ENCODE results near the gene GCFC2.

The GCFC2 gene

GRCh38 chr2:75646090-75646582 lies 64.6 kb downstream of the GCFC2 start:
- peak overlapping the region; percentile 92 for H3K4me2 ChIP-seq (ENCODE audit: low read length)
- peak overlapping the region; percentile 92 for H3K9ac ChIP-seq (ENCODE audit: low read depth, low read length)
- H3K27me3 ChIP-seq (ENCODE audit: control insufficient read depth, insufficient read depth, low read length) = no peaks in the 10 kb centered on the region
- H3K9me3 ChIP-seq (replicated peaks; ENCODE audit: low read length) = no peaks in the 10 kb centered on the region
- peaks cover 12% of the 10 kb centered on the region for H3K4me1 ChIP-seq (ENCODE audit: control insufficient read depth, insufficient read depth, low read length)
- peaks cover 12% of the 10 kb centered on the region for H3K36me3 ChIP-seq (ENCODE audit: insufficient read depth, low read length)
- peak overlapping the region; percentile 84 for H3K4me3 ChIP-seq (ENCODE audit: low read length)

GRCh38 chr2:75645643-75646042 lies 65.1 kb downstream of the GCFC2 start:
- H3K27me3 ChIP-seq (ENCODE audit: control insufficient read depth, insufficient read depth, low read length) = no peaks in the 10 kb centered on the region
- H3K9me3 ChIP-seq (replicated peaks; ENCODE audit: low read length) = no peaks in the 10 kb centered on the region
- H3K9ac ChIP-seq (ENCODE audit: low read depth, low read length) = no peak overlapping the region
- H3K4me2 ChIP-seq (ENCODE audit: low read length) = no peak overlapping the region
- peaks cover 8% of the 10 kb centered on the region for H3K36me3 ChIP-seq (ENCODE audit: insufficient read depth, low read length)
- no peak overlapping the region for H3K4me3 ChIP-seq (ENCODE audit: low read length)
- H3K4me1 ChIP-seq (ENCODE audit: control insufficient read depth, insufficient read depth, low read length) = peaks cover 17% of the 10 kb centered on the region

GRCh38 chr2:75643980-75644379 lies 66.7 kb downstream of the GCFC2 start:
- no peaks in the 10 kb centered on the region for H3K9me3 ChIP-seq (replicated peaks; ENCODE audit: low read length)
- H3K36me3 ChIP-seq (ENCODE audit: insufficient read depth, low read length) = no peaks in the 10 kb centered on the region
- peaks cover 4% of the 10 kb centered on the region for H3K27me3 ChIP-seq (ENCODE audit: control insufficient read depth, insufficient read depth, low read length)
- H3K4me3 ChIP-seq (ENCODE audit: low read length) = no peak overlapping the region
- H3K4me2 ChIP-seq (ENCODE audit: low read length) = no peak overlapping the region
- H3K9ac ChIP-seq (ENCODE audit: low read depth, low read length) = no peak overlapping the region
- H3K4me1 ChIP-seq (ENCODE audit: control insufficient read depth, insufficient read depth, low read length) = peaks cover 17% of the 10 kb centered on the region

- H3K4me1 ChIP-seq (ENCODE audit: control insufficient read depth, insufficient read depth, low read length) = peaks cover 14% of the 10 kb centered on the region
- H3K4me3 ChIP-seq (ENCODE audit: low read length) = no peak overlapping the region
- no peak overlapping the region for H3K4me2 ChIP-seq (ENCODE audit: low read length)
- H3K9me3 ChIP-seq (replicated peaks; ENCODE audit: low read length) = no peaks in the 10 kb centered on the region
- H3K9ac ChIP-seq (ENCODE audit: low read depth, low read length) = no peak overlapping the region
- no peaks in the 10 kb centered on the region for H3K36me3 ChIP-seq (ENCODE audit: insufficient read depth, low read length)
- H3K27me3 ChIP-seq (ENCODE audit: control insufficient read depth, insufficient read depth, low read length) = peaks cover 23% of the 10 kb centered on the region
Observed at GRCh38 chr2:75641587-75641986, 69.1 kb downstream of the GCFC2 start.

- Histone ChIP-seq H3K9me3 (replicated peaks; ENCODE audit: low read length) (no peaks in the 10 kb centered on the region), H3K4me2 (ENCODE audit: low read length) (peak overlapping the region; percentile 47), H3K4me3 (ENCODE audit: low read length) (no peak overlapping the region), H3K27me3 (ENCODE audit: control insufficient read depth, insufficient read depth, low read length) (peaks cover 23% of the 10 kb centered on the region), H3K9ac (ENCODE audit: low read depth, low read length) (no peak overlapping the region), H3K36me3 (ENCODE audit: insufficient read depth, low read length) (no peaks in the 10 kb centered on the region), H3K4me1 (ENCODE audit: control insufficient read depth, insufficient read depth, low read length) (peaks cover 9% of the 10 kb centered on the region)
Observed at GRCh38 chr2:75640621-75641121, 70.0 kb downstream of the GCFC2 start.

- H3K4me3 ChIP-seq (ENCODE audit: low read length) = no peak overlapping the region
- H3K4me2 ChIP-seq (ENCODE audit: low read length) = no peak overlapping the region
- no peak overlapping the region for H3K9ac ChIP-seq (ENCODE audit: low read depth, low read length)
Observed at GRCh38 chr2:75637568-75637967, 73.1 kb downstream of the GCFC2 start.

GRCh38 chr2:75634945-75635344 lies 75.8 kb downstream of the GCFC2 start:
- peaks cover 6% of the 10 kb centered on the region for H3K4me1 ChIP-seq (ENCODE audit: control insufficient read depth, insufficient read depth, low read length)

More at GRCh38 chr2:75637568-75637967, 73.1 kb downstream of the GCFC2 start:
- Histone ChIP-seq H3K9me3 (replicated peaks; ENCODE audit: low read length) (no peaks in the 10 kb centered on the region), H3K4me1 (ENCODE audit: control insufficient read depth, insufficient read depth, low read length) (peaks cover 9% of the 10 kb centered on the region), H3K27me3 (ENCODE audit: control insufficient read depth, insufficient read depth, low read length) (peaks cover 23% of the 10 kb centered on the region), H3K36me3 (ENCODE audit: insufficient read depth, low read length) (no peaks in the 10 kb centered on the region)

GRCh38 chr2:75633620-75634019 lies 77.1 kb downstream of the GCFC2 start:
- Histone ChIP-seq H3K27me3 (ENCODE audit: control insufficient read depth, insufficient read depth, low read length) (peaks cover 18% of the 10 kb centered on the region), H3K9me3 (replicated peaks; ENCODE audit: low read length) (no peaks in the 10 kb centered on the region), H3K9ac (ENCODE audit: low read depth, low read length) (no peak overlapping the region), H3K4me1 (ENCODE audit: control insufficient read depth, insufficient read depth, low read length) (peaks cover 6% of the 10 kb centered on the region), H3K4me3 (ENCODE audit: low read length) (no peak overlapping the region), H3K4me2 (ENCODE audit: low read length) (no peak overlapping the region), H3K36me3 (ENCODE audit: insufficient read depth, low read length) (no peaks in the 10 kb centered on the region)

More at GRCh38 chr2:75634945-75635344, 75.8 kb downstream of the GCFC2 start:
- no peak overlapping the region for H3K4me2 ChIP-seq (ENCODE audit: low read length)
- no peak overlapping the region for H3K9ac ChIP-seq (ENCODE audit: low read depth, low read length)
- H3K9me3 ChIP-seq (replicated peaks; ENCODE audit: low read length) = no peaks in the 10 kb centered on the region
- H3K36me3 ChIP-seq (ENCODE audit: insufficient read depth, low read length) = no peaks in the 10 kb centered on the region
- peaks cover 23% of the 10 kb centered on the region for H3K27me3 ChIP-seq (ENCODE audit: control insufficient read depth, insufficient read depth, low read length)
- H3K4me3 ChIP-seq (ENCODE audit: low read length) = no peak overlapping the region

GRCh38 chr2:75632813-75633212 lies 77.9 kb downstream of the GCFC2 start:
- Histone ChIP-seq H3K4me3 (ENCODE audit: low read length) (no peak overlapping the region), H3K4me2 (ENCODE audit: low read length) (no peak overlapping the region), H3K4me1 (ENCODE audit: control insufficient read depth, insufficient read depth, low read length) (peaks cover 6% of the 10 kb centered on the region), H3K36me3 (ENCODE audit: insufficient read depth, low read length) (no peaks in the 10 kb centered on the region), H3K27me3 (ENCODE audit: control insufficient read depth, insufficient read depth, low read length) (peaks cover 11% of the 10 kb centered on the region), H3K9ac (ENCODE audit: low read depth, low read length) (no peak overlapping the region), H3K9me3 (replicated peaks; ENCODE audit: low read length) (no peaks in the 10 kb centered on the region)

GRCh38 chr2:75632091-75632701 lies 78.5 kb downstream of the GCFC2 start:
- H3K4me1 ChIP-seq (ENCODE audit: control insufficient read depth, insufficient read depth, low read length) = peaks cover 6% of the 10 kb centered on the region
- H3K9me3 ChIP-seq (replicated peaks; ENCODE audit: low read length) = no peaks in the 10 kb centered on the region
- no peak overlapping the region for H3K9ac ChIP-seq (ENCODE audit: low read depth, low read length)
- no peak overlapping the region for H3K4me3 ChIP-seq (ENCODE audit: low read length)
- H3K4me2 ChIP-seq (ENCODE audit: low read length) = peak overlapping the region; percentile 21
- H3K27me3 ChIP-seq (ENCODE audit: control insufficient read depth, insufficient read depth, low read length) = peaks cover 5% of the 10 kb centered on the region
- no peaks in the 10 kb centered on the region for H3K36me3 ChIP-seq (ENCODE audit: insufficient read depth, low read length)

GRCh38 chr2:75627902-75628504 lies 82.7 kb downstream of the GCFC2 start:
- Histone ChIP-seq H3K27me3 (ENCODE audit: control insufficient read depth, insufficient read depth, low read length) (peaks cover 4% of the 10 kb centered on the region), H3K36me3 (ENCODE audit: insufficient read depth, low read length) (no peaks in the 10 kb centered on the region), H3K4me3 (ENCODE audit: low read length) (no peak overlapping the region), H3K4me1 (ENCODE audit: control insufficient read depth, insufficient read depth, low read length) (peaks cover 6% of the 10 kb centered on the region), H3K9me3 (replicated peaks; ENCODE audit: low read length) (no peaks in the 10 kb centered on the region), H3K9ac (ENCODE audit: low read depth, low read length) (no peak overlapping the region), H3K4me2 (ENCODE audit: low read length) (no peak overlapping the region)

- Histone ChIP-seq H3K4me3 (ENCODE audit: low read length) (no peak overlapping the region), H3K36me3 (ENCODE audit: insufficient read depth, low read length) (no peaks in the 10 kb centered on the region), H3K4me2 (ENCODE audit: low read length) (no peak overlapping the region), H3K9ac (ENCODE audit: low read depth, low read length) (no peak overlapping the region), H3K9me3 (replicated peaks; ENCODE audit: low read length) (no peaks in the 10 kb centered on the region), H3K27me3 (ENCODE audit: control insufficient read depth, insufficient read depth, low read length) (no peaks in the 10 kb centered on the region), H3K4me1 (ENCODE audit: control insufficient read depth, insufficient read depth, low read length) (peaks cover 12% of the 10 kb centered on the region)
Observed at GRCh38 chr2:75622929-75623328, 87.8 kb downstream of the GCFC2 start.
